ENCODE measurements around the gene ARSG.

ARSG gene

GRCh38 chr17:68457168-68457538 is 165.9 kb downstream of the ARSG start, which contains the start of gene WIPI1:
Gene WIPI1, minus strand, starts transcription at chr17:68457496. Its CDS starts 75 bp downstream, at chr17:68457421.
- TF ChIP-seq, protein P1, sequence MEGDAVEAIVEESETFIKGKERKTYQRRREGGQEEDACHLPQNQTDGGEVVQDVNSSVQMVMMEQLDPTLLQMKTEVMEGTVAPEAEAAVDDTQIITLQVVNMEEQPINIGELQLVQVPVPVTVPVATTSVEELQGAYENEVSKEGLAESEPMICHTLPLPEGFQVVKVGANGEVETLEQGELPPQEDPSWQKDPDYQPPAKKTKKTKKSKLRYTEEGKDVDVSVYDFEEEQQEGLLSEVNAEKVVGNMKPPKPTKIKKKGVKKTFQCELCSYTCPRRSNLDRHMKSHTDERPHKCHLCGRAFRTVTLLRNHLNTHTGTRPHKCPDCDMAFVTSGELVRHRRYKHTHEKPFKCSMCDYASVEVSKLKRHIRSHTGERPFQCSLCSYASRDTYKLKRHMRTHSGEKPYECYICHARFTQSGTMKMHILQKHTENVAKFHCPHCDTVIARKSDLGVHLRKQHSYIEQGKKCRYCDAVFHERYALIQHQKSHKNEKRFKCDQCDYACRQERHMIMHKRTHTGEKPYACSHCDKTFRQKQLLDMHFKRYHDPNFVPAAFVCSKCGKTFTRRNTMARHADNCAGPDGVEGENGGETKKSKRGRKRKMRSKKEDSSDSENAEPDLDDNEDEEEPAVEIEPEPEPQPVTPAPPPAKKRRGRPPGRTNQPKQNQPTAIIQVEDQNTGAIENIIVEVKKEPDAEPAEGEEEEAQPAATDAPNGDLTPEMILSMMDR (IDR thresholded peaks at IDR 0.05; ENCODE audit: low read depth, low read length): no peak
- peaks cover 4% of the 10 kb centered on the region; the same call in 1 of the 2 replicates for H3K27me3 ChIP-seq

GRCh38 chr17:68457539-68458259 is 166.4 kb downstream of the ARSG start:
- Histone ChIP-seq H3K27me3 (peaks cover 4% of the 10 kb centered on the region; the same call in 1 of the 2 replicates), H3K4me1 (peaks cover 14% of the 10 kb centered on the region), H3K9me3 (no peaks in the 10 kb centered on the region), H3K36me3 (no peaks in the 10 kb centered on the region), H3K4me3 (ENCODE audit: low read depth, low read length) (peak overlapping the region; percentile 57)
- TF ChIP-seq, protein P1 (IDR thresholded peaks at IDR 0.05; ENCODE audit: low read depth, low read length): no peak
- peak; percentile 99 for DNase-seq

More at GRCh38 chr17:68457168-68457538, 165.9 kb downstream of the ARSG start, which contains the start of gene WIPI1:
- DNase-seq: no peak
- Histone ChIP-seq H3K9me3 (no peaks in the 10 kb centered on the region), H3K36me3 (no peaks in the 10 kb centered on the region), H3K4me3 (ENCODE audit: low read depth, low read length) (peak within 1 kb of the TSS; percentile 62), H3K4me1 (peaks cover 8% of the 10 kb centered on the region)

GRCh38 chr17:68458260-68459036 is 167.2 kb downstream of the ARSG start:
- peaks cover 15% of the 10 kb centered on the region for H3K4me1 ChIP-seq
- DNase-seq: no peak

DNA sequence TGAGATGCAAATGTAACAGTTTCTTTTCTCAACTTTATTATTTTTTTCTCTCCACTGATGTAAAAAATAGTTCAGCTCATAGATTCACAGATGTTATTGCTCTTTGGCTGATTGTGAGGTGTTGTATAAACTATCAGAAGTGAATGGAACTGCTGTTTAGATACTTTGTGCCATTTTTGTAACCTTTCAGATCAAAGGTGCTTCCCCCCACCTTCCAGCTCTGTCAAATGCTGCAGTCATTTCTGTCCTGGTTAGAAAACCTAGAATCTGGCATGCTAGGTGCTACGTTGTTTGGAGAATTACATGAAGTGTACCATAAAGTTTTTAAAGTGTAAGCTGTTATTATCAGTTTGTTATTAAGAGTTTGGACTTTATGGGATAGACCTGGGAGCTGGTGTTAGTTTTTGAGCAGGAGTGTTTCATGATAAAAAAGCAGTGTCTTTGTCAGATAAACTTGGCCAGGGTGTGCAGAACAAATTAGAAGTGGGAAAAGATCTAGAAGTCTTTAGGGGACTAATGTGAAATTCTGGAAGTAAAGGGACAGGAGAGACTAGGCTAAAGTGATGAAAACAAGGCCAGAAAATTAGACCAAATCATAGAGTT is 167.8 kb downstream of the ARSG start:
- TF ChIP-seq, protein P1 (IDR thresholded peaks at IDR 0.05; ENCODE audit: low read depth, low read length): no peak
- no peaks in the 10 kb centered on the region for H3K36me3 ChIP-seq
- H3K4me3 ChIP-seq (ENCODE audit: low read depth, low read length): no peak overlapping the region
- DNase-seq: no peak
- H3K27me3 ChIP-seq: peaks cover 4% of the 10 kb centered on the region; the same call in 1 of the 2 replicates
- H3K9me3 ChIP-seq: no peaks in the 10 kb centered on the region
- peaks cover 15% of the 10 kb centered on the region for H3K4me1 ChIP-seq

More at GRCh38 chr17:68458260-68459036, 167.2 kb downstream of the ARSG start:
- no peaks in the 10 kb centered on the region for H3K36me3 ChIP-seq
- H3K4me3 ChIP-seq (ENCODE audit: low read depth, low read length): peak overlapping the region; percentile 57
- H3K9me3 ChIP-seq: no peaks in the 10 kb centered on the region
- peaks cover 4% of the 10 kb centered on the region; the same call in 1 of the 2 replicates for H3K27me3 ChIP-seq
- TF ChIP-seq, protein P1 (IDR thresholded peaks at IDR 0.05; ENCODE audit: low read depth, low read length): no peak

DNA sequence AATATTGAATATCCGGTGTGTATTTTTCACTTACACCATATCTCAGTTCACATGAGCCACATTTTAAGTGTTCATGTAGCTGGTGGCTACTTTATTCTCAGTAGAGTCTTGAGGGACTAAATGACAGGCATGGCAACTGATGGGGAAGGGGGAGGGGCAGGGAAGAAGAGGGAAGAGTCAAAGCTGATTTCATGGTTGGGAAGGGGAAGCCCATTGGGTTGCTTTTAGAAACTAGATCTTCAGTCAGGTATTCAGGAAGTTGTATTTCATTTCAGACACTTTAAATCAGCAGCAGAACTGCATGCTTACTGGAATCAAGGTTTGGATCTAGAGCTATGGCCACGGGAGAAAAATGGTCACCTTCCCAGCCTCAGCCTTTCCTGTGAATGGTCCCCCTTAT is 168.9 kb downstream of the ARSG start:
- peaks cover 4% of the 10 kb centered on the region; the same call in 1 of the 2 replicates for H3K27me3 ChIP-seq
- peaks cover 15% of the 10 kb centered on the region for H3K4me1 ChIP-seq
- TF ChIP-seq, protein P1 (IDR thresholded peaks at IDR 0.05; ENCODE audit: low read depth, low read length): no peak
- no peak for DNase-seq
- no peaks in the 10 kb centered on the region for H3K36me3 ChIP-seq
- H3K9me3 ChIP-seq: no peaks in the 10 kb centered on the region
- no peak overlapping the region for H3K4me3 ChIP-seq (ENCODE audit: low read depth, low read length)
